MM.1S (cell line): ENCODE measurements around the gene PKIG.

Experiments used
- DNase-seq: peaks from one replicate; pipeline ENCODE4 v3.0.0-alpha.2; 2015
- H2AFZ ChIP-seq: fragments of 300-600 bp; sonication (generic); 2 replicates; pipeline ENCODE4 v1.6.0; 2016; ENCODE audit warnings: antibody characterized with exemption, low read length
- H3F3A ChIP-seq: fragments of 300-600 bp; sonication (generic); 2 replicates; pipeline ENCODE4 v1.6.1; 2016; ENCODE audit warnings: mild to moderate bottlenecking, antibody characterized with exemption, low read length, moderate library complexity, mixed read lengths; ENCODE audit not compliant: insufficient read depth
- H3K27ac ChIP-seq: fragments of 300-600 bp; sonication (generic); 2 replicates; pipeline ENCODE4 v1.5.1; 2016; ENCODE audit warnings: mild to moderate bottlenecking, low read length
- H3K27me3 ChIP-seq: fragments of 300-600 bp; sonication (generic); replicated peaks from 2 replicates; pipeline ENCODE4 v1.6.0; 2016; ENCODE audit warnings: low read length; ENCODE audit not compliant: insufficient read depth
- H3K36me3 ChIP-seq: fragments of 300-600 bp; sonication (generic); replicated peaks from 2 replicates; pipeline ENCODE4 v1.6.1; 2016; ENCODE audit warnings: mild to moderate bottlenecking, low read length, mixed read lengths; ENCODE audit not compliant: insufficient read depth
- H3K4me1 ChIP-seq: fragments of 300-600 bp; sonication (generic); 2 replicates; pipeline ENCODE4 v1.6.1; 2016; ENCODE audit warnings: low read length, mixed read lengths
- H3K4me2 ChIP-seq: fragments of 300-600 bp; sonication (generic); 2 replicates; pipeline ENCODE4 v1.6.0; 2016; ENCODE audit warnings: low read depth, low read length
- H3K4me3 ChIP-seq: fragments of 300-600 bp; sonication (generic); 2 replicates; pipeline ENCODE4 v1.5.1; 2016; ENCODE audit warnings: low read length, mixed read lengths
- H3K79me2 ChIP-seq: fragments of 300-600 bp; sonication (generic); 2 replicates; pipeline ENCODE4 v1.6.1; 2016; ENCODE audit warnings: mixed run types, low read length, mixed read lengths
- H3K9ac ChIP-seq: fragments of 300-600 bp; sonication (generic); 2 replicates; pipeline ENCODE4 v1.6.1; 2016; ENCODE audit warnings: low read length, mixed read lengths
- H3K9me2 ChIP-seq: fragments of 300-600 bp; sonication (generic); replicated peaks from 2 replicates; pipeline ENCODE4 v1.6.1; 2016; ENCODE audit warnings: mild to moderate bottlenecking, low read length, mixed read lengths; ENCODE audit not compliant: insufficient read depth
- H3K9me3 ChIP-seq: fragments of 300-600 bp; sonication (generic); replicated peaks from 2 replicates; pipeline ENCODE4 v1.6.1; 2016; ENCODE audit warnings: mild to moderate bottlenecking, low read length, mixed read lengths; ENCODE audit not compliant: insufficient read depth
- H4K20me1 ChIP-seq: fragments of 300-600 bp; sonication (generic); 2 replicates; pipeline ENCODE4 v1.6.1; 2016; ENCODE audit warnings: mild to moderate bottlenecking, low read length, moderate library complexity, mixed read lengths; ENCODE audit not compliant: insufficient read depth
- CTCF ChIP-seq: fragments of 300-600 bp; sonication (generic); IDR thresholded peaks from 2 replicates; pipeline ENCODE4 v1.5.1; 2016; ENCODE audit warnings: antibody characterized with exemption, low read length, mixed read lengths
- EZH2 ChIP-seq: fragments of 300-600 bp; sonication (generic); optimal IDR thresholded peaks from 2 replicates; pipeline ENCODE3; 2017; ENCODE audit warnings: low read depth, mild to moderate bottlenecking, antibody characterized with exemption, low read length, mixed read lengths
- EZH2phosphoT487 ChIP-seq: fragments of 300-600 bp; sonication (generic); IDR thresholded peaks from 2 replicates; pipeline ENCODE4 v1.6.1; 2018; ENCODE audit warnings: antibody characterized with exemption, low read length

PKIG gene

GRCh38 chr20:44625361-44625760, 43.0 kb downstream of the PKIG start:
- Histone ChIP-seq H3K9ac (no peak overlapping the region), H3K27me3 (no peaks in the 10 kb centered on the region), H3K27ac (no peak overlapping the region), H3K4me2 (no peak overlapping the region), H3K4me1 (no peaks in the 10 kb centered on the region), H3F3A (no peaks in the 10 kb centered on the region), H3K36me3 (peaks cover 35% of the 10 kb centered on the region), H3K79me2 (peaks cover 25% of the 10 kb centered on the region; the same call in 1 of the 2 replicates), H3K9me3 (no peaks in the 10 kb centered on the region), H3K4me3 (no peak overlapping the region), H4K20me1 (no peaks in the 10 kb centered on the region), H3K9me2 (no peaks in the 10 kb centered on the region), H2AFZ (no peak overlapping the region)
- TF ChIP-seq CTCF (no peak), EZH2 (no peak), EZH2phosphoT487 (no peak)
- DNase-seq: no peak

- no peak overlapping the region for H2AFZ ChIP-seq
- H3K36me3 ChIP-seq: peaks cover 31% of the 10 kb centered on the region
- H3K9me2 ChIP-seq: no peaks in the 10 kb centered on the region
- DNase-seq: no peak
- no peaks in the 10 kb centered on the region for H3F3A ChIP-seq
- H3K27ac ChIP-seq: no peak overlapping the region
- H3K79me2 ChIP-seq: peaks cover 25% of the 10 kb centered on the region; the same call in 1 of the 2 replicates
- H3K9me3 ChIP-seq: no peaks in the 10 kb centered on the region
- TF ChIP-seq CTCF: no peak
- no peak for TF ChIP-seq EZH2
- no peak for TF ChIP-seq EZH2phosphoT487
- H3K4me3 ChIP-seq: no peak overlapping the region
- no peak overlapping the region for H3K9ac ChIP-seq
- no peak overlapping the region for H3K4me2 ChIP-seq
- no peaks in the 10 kb centered on the region for H3K4me1 ChIP-seq
- H3K27me3 ChIP-seq: no peaks in the 10 kb centered on the region
- no peaks in the 10 kb centered on the region for H4K20me1 ChIP-seq
Observed at GRCh38 chr20:44626278-44626677, 43.9 kb downstream of the PKIG start.

GRCh38 chr20:44627364-44628010, 45.1 kb downstream of the PKIG start:
- Histone ChIP-seq H3K79me2 (peaks cover 32% of the 10 kb centered on the region; the same call in 1 of the 2 replicates), H4K20me1 (no peaks in the 10 kb centered on the region), H2AFZ (no peak overlapping the region), H3K9me3 (no peaks in the 10 kb centered on the region), H3K9me2 (no peaks in the 10 kb centered on the region), H3K27ac (no peak overlapping the region), H3K4me1 (no peaks in the 10 kb centered on the region), H3K27me3 (no peaks in the 10 kb centered on the region), H3K9ac (no peak overlapping the region), H3K4me3 (no peak overlapping the region), H3K4me2 (no peak overlapping the region), H3F3A (no peaks in the 10 kb centered on the region), H3K36me3 (peaks cover 27% of the 10 kb centered on the region)
- no peak for TF ChIP-seq EZH2phosphoT487
- TF ChIP-seq EZH2: no peak
- TF ChIP-seq CTCF: no peak
- DNase-seq: no peak
